Adrenal gland (tissue), 12 donors: ENCODE results near the gene CCDC183. TPM values are rescaled to one million over a fixed set of nuclear protein-coding genes. Genes with fewer than 3 reads are reported as not detected.

Source experiments
- DNase-seq, 7 donors: peaks; one replicate each; pipeline ENCODE4 v3.0.0-alpha.2; 2019 to 2020
- H3K27ac ChIP-seq, 5 donors: fragments of 200-600 bp; sonication (generic) in 4 of 5; 1 replicate in 3 of 5; 2 replicates in 2 of 5; pipeline versions ENCODE4 v1.5.1 to v1.8.0; 2016 to 2020; ENCODE audit warnings: mild to moderate bottlenecking in 1 of 5
- H3K27me3 ChIP-seq: fragments of 200-600 bp; 2 replicates; pipeline ENCODE4 v1.8.0; 2021
- H3K36me3 ChIP-seq, 2 donors: fragments of 200-600 bp; replicated peaks in 1 of 2; 1 replicate in 1 of 2; 2 replicates in 1 of 2; pipeline versions ENCODE4 v1.5.1 to v1.8.0; 2018 to 2022
- H3K4me1 ChIP-seq, 2 donors: fragments of 200-600 bp; replicated peaks in 1 of 2; 1 replicate in 1 of 2; 2 replicates in 1 of 2; pipeline versions ENCODE4 v1.5.1 to v1.8.0; 2018 to 2021
- H3K4me3 ChIP-seq, 4 donors: fragments of 200-600 bp; sonication (generic) in 3 of 4; one replicate each; pipeline ENCODE4 v1.5.1; 2016 to 2018
- H3K9me3 ChIP-seq, 3 donors: fragments of 200-600 bp; sonication (generic) in 1 of 3; replicated peaks in 1 of 3; 1 replicate in 2 of 3; 2 replicates in 1 of 3; pipeline versions ENCODE4 v1.5.1 to v1.8.0; 2016 to 2021
- POLR2A ChIP-seq, 2 donors: fragments of 450-650 bp; IDR thresholded peaks; one replicate each; pipeline ENCODE4 v1.6.1; 2017; ENCODE audit warnings: antibody characterized with exemption in 2 of 2, mild to moderate bottlenecking in 2 of 2, moderate library complexity in 1 of 2
- WGBS, 4 donors: extraction: QIAGEN DNeasy Blood & Tissue Kit in 2 of 4; methylation state at CpG; one replicate each; pipeline versions ENCODE4 v1.1.5 to v1.1.7; 2013 to 2017; 5-methylcytosine and 5-hydroxymethylcytosine counted together
- intact Hi-C, 2 donors: fragments of 100-400 bp; cut with DNase I; formaldehyde crosslinking; loops; one replicate each; pipeline versions ENCODE4 v1.14.1 to v1.15.0; 2022 to 2023
- polyA plus RNA-seq, 3 donors: library from polyadenylated mRNA; stranded (reverse); fragments of 200-250 nt in 2 of 3; fragments of 350-450 nt in 1 of 3; fragmentation: Illumina TruSeq in 1 of 3; extraction: RNeasy Lipid Tissue Mini Kit (QIAGEN cat#74804) in 1 of 3; gene quantifications; one replicate each; pipeline ENCODE4 v1.2.3, GENCODE V29; 2013 to 2014
- total RNA-seq, 9 donors: library from RNA; depleted of rRNA in 4 of 9; stranded (reverse); fragments of >200 nt in 4 of 9; fragments of 120-200 nt in 1 of 9; fragmentation: NEBNext Ultra II Directional in 1 of 9; extraction: Animal tissue kit (Norgen Biotek cat#: 25700) in 1 of 9; gene quantifications; one replicate each; pipeline versions ENCODE4 v1.1.0 to v1.2.4, GENCODE V29; 2013 to 2023
- TF ChIP-seq, protein P1 (sequence below), 6 experiments: fragments of 450-650 bp in 4 of 6; fragments of 200-600 bp in 2 of 6; sonication (generic) in 1 of 6; IDR thresholded peaks; 1 replicate in 5 of 6; 2 replicates in 1 of 6; pipeline versions ENCODE4 v1.5.1 to v1.8.0; 2016 to 2021; ENCODE audit warnings: antibody characterized with exemption in 6 of 6, mild to moderate bottlenecking in 2 of 6, moderate library complexity in 1 of 6
- donor health status: healthy with polysubstance abuse.
- donor health status: Bipolar disorder and iron deficiency.
- donor health status: DM: yes; HTN: yes; CAD: no.
- donor health status: DM: no; HTN: no; CAD: no.
- donor health status: DM: no; HTN: no; CAD: no.
- donor health status: DM: yes; HTN: yes; CAD: no.

The CCDC183 gene
- total and polyA plus RNA-seq, 12 donors: 0.46 to 17.5 (median 1.8) TPM; not detected in 1

DNA sequence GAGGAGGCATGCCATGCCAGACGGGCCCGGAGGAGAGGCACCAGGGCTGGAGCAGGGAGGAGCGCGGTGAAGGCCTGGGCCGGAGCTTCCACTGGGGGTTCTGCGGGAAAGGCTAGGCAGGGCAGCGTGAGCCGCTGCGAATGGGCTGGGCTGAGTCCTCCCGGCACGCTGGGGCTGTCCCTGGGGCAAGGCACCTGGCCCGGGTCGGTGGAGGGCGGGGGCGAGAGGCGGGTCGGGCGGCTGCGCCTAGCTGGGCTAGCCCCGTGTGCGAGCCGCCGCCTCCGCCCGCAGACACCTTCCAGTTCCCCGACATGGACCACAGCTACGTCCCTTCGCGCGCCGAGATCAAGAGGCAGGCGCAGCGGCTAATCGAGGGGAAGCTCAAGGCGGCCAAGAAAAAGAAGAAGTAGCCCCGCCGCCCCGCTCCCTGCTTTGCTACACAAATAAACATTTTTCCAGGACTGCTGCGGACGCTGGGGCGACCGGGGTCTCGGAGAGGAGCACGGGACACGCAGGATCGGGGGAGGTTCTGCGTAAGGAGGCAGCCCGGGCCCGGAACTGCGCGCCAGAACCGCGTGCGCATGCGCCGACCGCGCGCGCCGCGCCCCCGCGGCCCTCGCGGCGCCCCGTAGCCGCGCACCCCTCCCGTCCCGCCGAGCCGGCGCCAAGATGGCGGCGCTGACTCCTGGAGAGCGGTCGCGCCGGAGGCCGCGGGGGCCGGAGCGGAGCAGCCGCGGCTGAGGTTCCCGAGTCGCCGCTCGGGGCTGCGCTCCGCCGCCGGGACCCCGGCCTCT is 11.3 kb downstream of the CCDC183 start, which contains the start of gene RABL6:
Gene RABL6, plus strand, starts transcription at position 668 of the 794 bp plus-strand sequence. CDS start 249 bp downstream, outside the sequence.
- Histone ChIP-seq H3K27ac (peak within 1 kb of the TSS; percentile 39 to 94 (median 85)), H3K36me3 (no peaks in the 10 kb centered on the region), H3K4me3 (peak within 1 kb of the TSS; percentile 48 to 100 (median 69)), H3K9me3 (no peaks in the 10 kb centered on the region), H3K4me1 (peaks cover 9 to 25% of the 10 kb centered on the region in 2 donors), H3K27me3 (no peaks in the 10 kb centered on the region)
- peak; percentile 70 to 83 (median 76) for DNase-seq
- TF ChIP-seq, protein P1, sequence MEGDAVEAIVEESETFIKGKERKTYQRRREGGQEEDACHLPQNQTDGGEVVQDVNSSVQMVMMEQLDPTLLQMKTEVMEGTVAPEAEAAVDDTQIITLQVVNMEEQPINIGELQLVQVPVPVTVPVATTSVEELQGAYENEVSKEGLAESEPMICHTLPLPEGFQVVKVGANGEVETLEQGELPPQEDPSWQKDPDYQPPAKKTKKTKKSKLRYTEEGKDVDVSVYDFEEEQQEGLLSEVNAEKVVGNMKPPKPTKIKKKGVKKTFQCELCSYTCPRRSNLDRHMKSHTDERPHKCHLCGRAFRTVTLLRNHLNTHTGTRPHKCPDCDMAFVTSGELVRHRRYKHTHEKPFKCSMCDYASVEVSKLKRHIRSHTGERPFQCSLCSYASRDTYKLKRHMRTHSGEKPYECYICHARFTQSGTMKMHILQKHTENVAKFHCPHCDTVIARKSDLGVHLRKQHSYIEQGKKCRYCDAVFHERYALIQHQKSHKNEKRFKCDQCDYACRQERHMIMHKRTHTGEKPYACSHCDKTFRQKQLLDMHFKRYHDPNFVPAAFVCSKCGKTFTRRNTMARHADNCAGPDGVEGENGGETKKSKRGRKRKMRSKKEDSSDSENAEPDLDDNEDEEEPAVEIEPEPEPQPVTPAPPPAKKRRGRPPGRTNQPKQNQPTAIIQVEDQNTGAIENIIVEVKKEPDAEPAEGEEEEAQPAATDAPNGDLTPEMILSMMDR (IDR thresholded peaks at IDR 0.05): no peak
- TF ChIP-seq POLR2A (IDR thresholded peaks at IDR 0.05): peak; percentile 62 to 66
- intact Hi-C loops: no loop called here
- WGBS, 4 donors: 0 to 3% (median 0%) methylated on average over 15 to 96 of the region's 96 CpGs; no CpG with 5 or more reads in 1 of the 4 donors

DNA sequence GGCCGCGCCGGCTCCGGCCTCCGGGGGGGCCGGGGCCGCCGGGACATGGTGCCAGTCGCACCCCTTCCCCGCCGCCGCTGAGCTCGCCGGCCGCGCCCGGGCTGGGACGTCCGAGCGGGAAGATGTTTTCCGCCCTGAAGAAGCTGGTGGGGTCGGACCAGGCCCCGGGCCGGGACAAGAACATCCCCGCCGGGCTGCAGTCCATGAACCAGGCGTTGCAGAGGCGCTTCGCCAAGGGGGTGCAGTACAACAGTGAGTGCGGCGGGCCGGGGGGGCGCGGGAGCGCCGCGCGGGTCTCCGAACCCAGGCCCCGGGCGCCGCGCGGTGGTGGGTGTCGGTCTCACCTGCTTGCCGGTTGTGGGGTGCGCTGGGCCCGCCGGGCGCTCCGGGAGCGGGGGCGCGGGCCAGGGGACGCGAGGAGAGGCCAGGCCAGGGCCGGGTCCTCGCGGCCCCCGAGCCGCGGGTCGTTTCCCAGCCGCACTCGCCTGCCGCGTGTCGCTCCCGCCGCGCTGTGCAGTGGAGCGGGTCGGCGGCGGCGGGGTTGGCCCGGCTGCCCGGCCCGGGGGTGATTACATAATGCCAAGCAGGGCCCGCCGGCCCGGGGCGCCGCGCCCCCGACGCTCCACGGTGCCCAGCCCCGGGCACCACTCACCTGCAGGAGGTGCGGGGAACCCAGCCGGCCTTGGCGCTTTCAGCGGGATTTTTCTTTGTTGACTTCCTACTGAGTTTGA is 12.1 kb downstream of the CCDC183 start:
- H3K4me3 ChIP-seq: peak overlapping the region; percentile 48 to 100 (median 66)
- peaks cover 9 to 25% of the 10 kb centered on the region in 2 donors for H3K4me1 ChIP-seq
- H3K27ac ChIP-seq: peak overlapping the region in 4 of 5 donors; percentile 50 to 94 (median 89)
- WGBS, 4 donors: 0 to 1% (median 0%) methylated on average over 4 to 92 of the region's 93 CpGs; no CpG with 5 or more reads in 1 of the 4 donors
- TF ChIP-seq, protein P1 (IDR thresholded peaks at IDR 0.05): peak in 1 of 6 experiments; percentile 5
- TF ChIP-seq POLR2A (IDR thresholded peaks at IDR 0.05): no peak
- DNase-seq: peak in 2 of 7 donors; percentile 40
- peaks cover 0 to 4% of the 10 kb centered on the region in 2 donors for H3K36me3 ChIP-seq
- intact Hi-C loops: no loop called here
- no peaks in the 10 kb centered on the region for H3K9me3 ChIP-seq
- H3K27me3 ChIP-seq: no peaks in the 10 kb centered on the region

DNA sequence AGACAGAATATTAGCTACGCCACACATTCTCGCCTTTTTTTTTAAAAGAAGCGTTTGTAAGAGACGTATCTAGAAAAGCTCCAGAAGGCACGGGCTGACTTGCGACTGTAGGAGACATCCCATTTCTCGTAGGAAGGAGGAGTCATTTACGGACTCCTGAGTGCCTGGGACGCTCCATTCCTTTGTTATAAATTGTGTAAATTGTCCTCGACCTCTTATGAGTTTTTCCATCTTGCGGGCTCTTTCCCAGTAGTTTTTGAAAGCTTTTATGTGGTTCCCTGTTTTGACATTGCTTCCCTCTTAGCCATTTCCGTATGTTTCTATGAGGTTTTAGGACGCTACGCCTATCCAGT is 12.6 kb downstream of the CCDC183 start:
- H3K36me3 ChIP-seq: peaks cover 0 to 4% of the 10 kb centered on the region in 2 donors
- peaks cover 9 to 25% of the 10 kb centered on the region in 2 donors for H3K4me1 ChIP-seq
- no peaks in the 10 kb centered on the region for H3K9me3 ChIP-seq
- peak overlapping the region in 3 of 4 donors; percentile 62 to 100 (median 71) for H3K4me3 ChIP-seq
- no peaks in the 10 kb centered on the region for H3K27me3 ChIP-seq
- 8 to 13% (median 12%) methylated on average over 13 to 14 of the region's 14 CpGs for WGBS, 4 donors
- TF ChIP-seq, protein P1 (IDR thresholded peaks at IDR 0.05): no peak
- no peak for TF ChIP-seq POLR2A (IDR thresholded peaks at IDR 0.05)
- peak overlapping the region in 2 of 5 donors; percentile 93 to 94 for H3K27ac ChIP-seq
- peak in 1 of 7 donors; percentile 5 for DNase-seq
- intact Hi-C loops: no loop called here
